GM23248 (cell line): Measurements from ENCODE around the gene CSNK1A1. TPM values are rescaled to one million over a fixed set of nuclear protein-coding genes. Genes with fewer than 3 reads are reported as not detected.

Experiments
- DNase-seq: peaks from one replicate; pipeline ENCODE4 v3.0.0-alpha.2; 2015
- H2AFZ ChIP-seq: fragments of 200-600 bp; sonication (generic); 2 replicates; pipeline ENCODE4 v1.6.1; 2016; ENCODE audit warnings: antibody characterized with exemption
- H3F3A ChIP-seq: fragments of 200-600 bp; sonication (generic); 2 replicates; pipeline ENCODE4 v1.6.1; 2016; ENCODE audit warnings: mild to moderate bottlenecking, antibody characterized with exemption, mixed run types; ENCODE audit not compliant: insufficient read depth
- H3K27ac ChIP-seq: fragments of 200-600 bp; sonication (generic); 2 replicates; pipeline ENCODE4 v1.5.1; 2016; ENCODE audit warnings: mild to moderate bottlenecking
- H3K27me3 ChIP-seq: fragments of 200-600 bp; sonication (generic); replicated peaks from 2 replicates; pipeline ENCODE4 v1.6.1; 2016; ENCODE audit warnings: mild to moderate bottlenecking; ENCODE audit not compliant: insufficient read depth
- H3K36me3 ChIP-seq: fragments of 200-600 bp; sonication (generic); 2 replicates; pipeline ENCODE4 v1.6.1; 2016; ENCODE audit warnings: low read depth, mild to moderate bottlenecking
- H3K4me1 ChIP-seq: fragments of 200-600 bp; sonication (generic); 2 replicates; pipeline ENCODE4 v1.6.1; 2016; ENCODE audit warnings: mild to moderate bottlenecking; ENCODE audit not compliant: insufficient read depth
- H3K4me2 ChIP-seq: fragments of 200-600 bp; sonication (generic); one replicate; pipeline ENCODE4 v1.6.1; 2016; ENCODE audit warnings: mild to moderate bottlenecking; ENCODE audit not compliant: unreplicated experiment
- H3K4me3 ChIP-seq: fragments of 200-600 bp; sonication (generic); 2 replicates; pipeline ENCODE4 v1.5.1; 2016; ENCODE audit warnings: mild to moderate bottlenecking
- H3K79me2 ChIP-seq: fragments of 200-600 bp; sonication (generic); 2 replicates; pipeline ENCODE4 v1.6.1; 2016; ENCODE audit warnings: mild to moderate bottlenecking; ENCODE audit not compliant: insufficient read depth
- H3K9ac ChIP-seq: fragments of 200-600 bp; sonication (generic); 2 replicates; pipeline ENCODE4 v1.6.1; 2016; ENCODE audit warnings: mild to moderate bottlenecking
- H3K9me2 ChIP-seq: fragments of 200-600 bp; sonication (generic); 2 replicates; pipeline ENCODE4 v1.6.1; 2016; ENCODE audit warnings: mixed run types, mild to moderate bottlenecking, moderate library complexity; ENCODE audit not compliant: insufficient read depth
- H3K9me3 ChIP-seq: fragments of 200-600 bp; sonication (generic); one replicate; pipeline ENCODE4 v1.6.1; 2017; ENCODE audit warnings: low read depth
- H4K20me1 ChIP-seq: fragments of 200-600 bp; sonication (generic); 2 replicates; pipeline ENCODE4 v1.6.0; 2016; ENCODE audit not compliant: insufficient read depth
- EZH2 ChIP-seq: fragments of 200-600 bp; sonication (generic); IDR thresholded peaks from 2 replicates; pipeline ENCODE4 v1.6.1; 2018; ENCODE audit warnings: antibody characterized with exemption, mild to moderate bottlenecking; ENCODE audit not compliant: insufficient read depth, poor library complexity, severe bottlenecking
- EZH2phosphoT487 ChIP-seq: fragments of 200-600 bp; sonication (generic); IDR thresholded peaks from 2 replicates; pipeline ENCODE4 v1.6.1; 2018; ENCODE audit warnings: antibody characterized with exemption, moderate library complexity, mild to moderate bottlenecking, low read depth; ENCODE audit not compliant: insufficient read depth
- WGBS, 2 experiments: methylation state at CpG; one replicate each; pipeline ENCODE4 v1.1.6; 2015 to 2017; ENCODE audit warnings: low lambda C conversion rate in 2 of 2, low coverage in 1 of 2; ENCODE audit errors: missing lambda C conversion rate in 2 of 2; 5-methylcytosine and 5-hydroxymethylcytosine counted together
- in situ Hi-C: fragments of 300-500 bp; cut with MboI; formaldehyde crosslinking; loops from 2 replicates; pipeline ENCODE4 v1.15.0; 2020
- polyA plus RNA-seq: library from polyadenylated mRNA; unstranded; fragments of >200 nt; fragmentation: Nextera tagmentation; extraction: Ambion mirVana; gene quantifications from 2 replicates; pipeline ENCODE4 v1.2.1, GENCODE V29; 2016
- total RNA-seq: library from RNA; depleted of rRNA; stranded (reverse); fragments of >200 nt; shearing (Covaris generic); gene quantifications from 2 replicates; pipeline ENCODE4 v1.2.3, GENCODE V29; 2014

CSNK1A1 gene
- total and polyA plus RNA-seq, 2 experiments from 2014 or later, result 228 to 415 TPM

DNA sequence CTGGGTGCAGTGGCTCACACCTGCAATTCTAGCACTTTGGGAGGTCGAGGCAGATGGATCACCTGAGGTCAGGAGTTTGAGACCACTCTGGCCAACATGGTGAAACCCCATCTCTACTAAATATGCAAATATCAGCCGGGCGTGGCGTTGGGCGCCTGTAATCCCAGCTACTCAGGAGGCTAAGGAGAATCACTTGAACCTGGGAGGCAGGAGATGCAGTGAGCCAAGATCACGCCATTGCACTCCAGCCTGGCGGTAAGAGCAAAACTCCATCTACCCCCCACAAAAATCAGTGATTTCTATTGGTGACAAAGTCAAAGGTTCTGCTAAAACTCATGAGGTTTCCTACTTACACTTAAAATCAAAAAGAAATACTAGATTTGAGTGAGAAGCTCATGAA is 18.8 kb downstream of the CSNK1A1 start:
- Histone ChIP-seq H3K36me3 (peaks cover 40% of the 10 kb centered on the region), H3F3A (peaks cover 73% of the 10 kb centered on the region), H3K79me2 (peaks cover 100% of the 10 kb centered on the region), H4K20me1 (peaks cover 76% of the 10 kb centered on the region), H3K9me2 (no peaks in the 10 kb centered on the region), H3K27ac (no peak overlapping the region), H3K27me3 (no peaks in the 10 kb centered on the region), H3K4me3 (no peak overlapping the region), H2AFZ (no peak overlapping the region), H3K9me3 (no peaks in the 10 kb centered on the region), H3K9ac (no peak overlapping the region), H3K4me1 (peaks cover 43% of the 10 kb centered on the region), H3K4me2 (no peak overlapping the region)
- DNase-seq, result no peak
- in situ Hi-C loops, result no loop called here
- no peak for TF ChIP-seq EZH2
- TF ChIP-seq EZH2phosphoT487, result no peak
- WGBS, 2 experiments, result 92% methylated on average over 7 of the region's 7 CpGs

DNA sequence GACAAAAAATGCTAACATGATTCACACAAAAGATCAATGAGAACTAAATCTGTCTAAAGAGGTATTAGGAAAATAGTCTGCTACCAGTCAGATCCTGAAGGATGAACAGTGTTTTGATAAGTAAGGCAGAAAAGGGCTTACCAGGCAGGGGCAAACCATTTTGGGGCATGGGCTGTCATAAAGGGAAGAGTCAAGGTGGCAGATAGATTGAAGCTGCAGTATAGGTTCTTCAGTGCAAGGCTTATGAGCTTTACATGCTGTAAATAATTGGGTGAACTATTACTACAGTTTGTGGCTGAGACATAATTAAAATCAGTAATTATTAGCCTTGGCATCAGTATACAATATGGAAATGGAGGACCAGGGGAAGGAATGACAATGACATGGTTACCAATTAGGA is 21.8 kb downstream of the CSNK1A1 start:
- DNase-seq, result no peak
- no peaks in the 10 kb centered on the region for H3K9me2 ChIP-seq
- TF ChIP-seq EZH2phosphoT487 (no peak), EZH2 (no peak)
- H3K4me3 ChIP-seq, result no peak overlapping the region
- H3K4me1 ChIP-seq, result peaks cover 56% of the 10 kb centered on the region
- H4K20me1 ChIP-seq, result peaks cover 77% of the 10 kb centered on the region
- H3K9me3 ChIP-seq, result no peaks in the 10 kb centered on the region
- peak overlapping the region; percentile 5; the same call in 1 of the 2 replicates for H3K27ac ChIP-seq
- peaks cover 65% of the 10 kb centered on the region for H3F3A ChIP-seq
- H3K9ac ChIP-seq, result no peak overlapping the region
- no peaks in the 10 kb centered on the region for H3K27me3 ChIP-seq
- no peak overlapping the region for H3K4me2 ChIP-seq
- H3K79me2 ChIP-seq, result peaks cover 100% of the 10 kb centered on the region
- H2AFZ ChIP-seq, result no peak overlapping the region
- in situ Hi-C loops, result no loop called here
- H3K36me3 ChIP-seq, result peaks cover 32% of the 10 kb centered on the region; the same call in 1 of the 2 replicates

DNA sequence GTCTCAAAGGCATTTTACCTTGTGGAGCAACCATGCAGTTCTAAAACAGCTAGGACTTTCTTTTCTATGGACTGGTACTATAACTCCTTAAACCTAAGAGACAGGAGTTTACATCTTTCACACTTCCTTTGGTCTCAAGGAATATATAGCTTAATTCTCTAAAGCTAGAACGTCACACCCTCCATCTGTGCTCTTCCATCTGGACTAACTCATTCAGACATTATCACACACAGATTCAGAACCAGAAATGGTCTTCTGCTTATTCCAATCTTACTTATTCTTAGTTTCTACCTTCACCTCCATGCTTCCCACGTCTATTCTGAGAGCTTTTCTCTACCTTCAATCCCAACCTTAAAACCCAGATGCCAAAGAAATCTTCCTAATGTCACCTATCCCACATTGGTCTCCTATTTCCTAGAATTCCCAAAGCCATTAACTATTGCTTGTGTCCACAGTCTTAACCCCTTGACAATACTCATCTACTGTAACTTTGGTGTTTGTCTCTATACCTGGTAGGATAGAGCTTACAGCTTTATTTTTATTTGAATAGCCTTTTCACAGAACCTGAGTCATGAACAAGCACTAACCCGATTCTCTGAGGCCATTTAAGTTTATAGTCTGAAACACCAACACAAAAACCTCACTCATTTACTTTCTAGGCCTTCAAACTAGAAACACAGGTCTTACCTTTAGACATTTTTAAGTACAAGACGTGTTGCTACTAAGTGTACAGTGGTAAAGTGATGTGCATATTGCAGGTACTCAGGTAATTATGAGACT is 22.8 kb downstream of the CSNK1A1 start:
- Histone ChIP-seq H3K79me2 (peaks cover 100% of the 10 kb centered on the region), H3K9me2 (no peaks in the 10 kb centered on the region), H3K27me3 (no peaks in the 10 kb centered on the region), H3K4me2 (peak overlapping the region; percentile 13), H3K27ac (0 out of 2 replicates have a peak overlapping the region, but pooled peaks have one; percentile 16), H3K9ac (no peak overlapping the region), H3K9me3 (no peaks in the 10 kb centered on the region), H3K4me1 (peaks cover 64% of the 10 kb centered on the region), H3K4me3 (no peak overlapping the region), H3F3A (peaks cover 63% of the 10 kb centered on the region), H3K36me3 (peaks cover 35% of the 10 kb centered on the region; the same call in 1 of the 2 replicates), H2AFZ (no peak overlapping the region), H4K20me1 (peaks cover 74% of the 10 kb centered on the region)
- no peak for TF ChIP-seq EZH2phosphoT487
- in situ Hi-C loops, result no loop called here
- WGBS, 2 experiments, result 74 to 82% methylated on average over 4 of the region's 4 CpGs
- DNase-seq, result no peak

DNA sequence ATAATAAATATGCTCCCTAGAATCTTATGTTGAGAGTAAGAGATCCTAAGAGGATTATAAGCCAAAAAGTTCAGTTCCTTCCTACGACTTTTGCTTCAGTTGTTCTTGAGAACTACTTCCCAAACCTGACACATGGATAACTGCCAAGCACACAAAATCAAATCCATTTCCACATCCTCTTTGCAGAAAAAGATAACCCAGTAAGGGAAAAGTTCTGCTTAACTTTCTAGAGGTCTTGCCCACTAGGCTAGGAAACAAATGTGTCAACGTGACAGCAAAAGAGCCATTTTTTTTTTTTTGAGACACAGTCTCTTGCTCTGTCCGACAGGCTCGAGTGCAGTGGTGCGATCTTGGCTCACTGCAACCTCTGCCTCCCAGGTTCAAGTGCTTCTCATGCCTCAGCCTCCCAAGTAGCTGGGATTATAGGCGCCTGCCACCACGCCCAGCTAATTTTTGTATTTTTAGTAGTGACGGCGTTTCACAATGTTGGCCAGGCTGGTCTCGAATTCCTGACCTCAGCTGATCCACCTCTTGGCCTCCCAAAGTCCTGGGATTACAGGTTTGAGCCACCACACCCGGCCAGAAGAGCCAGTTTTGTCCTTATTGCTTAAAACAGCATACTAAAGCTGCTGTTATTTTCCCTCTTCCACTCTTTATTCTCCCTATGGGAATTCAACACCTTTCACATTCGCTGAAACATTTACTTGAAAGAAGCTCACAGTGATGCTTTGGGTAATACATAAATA is 24.2 kb downstream of the CSNK1A1 start:
- WGBS, 2 experiments, result 45 to 48% methylated on average over 12 of the region's 12 CpGs
- no peak overlapping the region for H3K4me3 ChIP-seq
- H3K4me1 ChIP-seq, result peaks cover 64% of the 10 kb centered on the region
- peak overlapping the region; percentile 31 for H3K27ac ChIP-seq
- H2AFZ ChIP-seq, result no peak overlapping the region
- H3F3A ChIP-seq, result peaks cover 58% of the 10 kb centered on the region
- no peaks in the 10 kb centered on the region for H3K9me3 ChIP-seq
- H3K79me2 ChIP-seq, result peaks cover 100% of the 10 kb centered on the region
- DNase-seq, result peak; percentile 16
- H3K36me3 ChIP-seq, result peaks cover 39% of the 10 kb centered on the region; the same call in 1 of the 2 replicates
- peak overlapping the region; percentile 13 for H3K4me2 ChIP-seq
- H3K27me3 ChIP-seq, result no peaks in the 10 kb centered on the region
- no peak for TF ChIP-seq EZH2phosphoT487
- in situ Hi-C loops, result no loop called here
- peaks cover 60% of the 10 kb centered on the region for H4K20me1 ChIP-seq
- H3K9ac ChIP-seq, result no peak overlapping the region
- H3K9me2 ChIP-seq, result no peaks in the 10 kb centered on the region
